Activated CD4-positive, alpha-beta T cell treated with anti-CD3 and anti-CD28 coated beads for 4 hours (primary cell): ENCODE measurements around the gene KDM4B.

Experiments used
- DNase-seq, 2 donors: peaks; one replicate each; pipeline ENCODE4 v3.0.0-alpha.2; 2020

The KDM4B gene

DNA sequence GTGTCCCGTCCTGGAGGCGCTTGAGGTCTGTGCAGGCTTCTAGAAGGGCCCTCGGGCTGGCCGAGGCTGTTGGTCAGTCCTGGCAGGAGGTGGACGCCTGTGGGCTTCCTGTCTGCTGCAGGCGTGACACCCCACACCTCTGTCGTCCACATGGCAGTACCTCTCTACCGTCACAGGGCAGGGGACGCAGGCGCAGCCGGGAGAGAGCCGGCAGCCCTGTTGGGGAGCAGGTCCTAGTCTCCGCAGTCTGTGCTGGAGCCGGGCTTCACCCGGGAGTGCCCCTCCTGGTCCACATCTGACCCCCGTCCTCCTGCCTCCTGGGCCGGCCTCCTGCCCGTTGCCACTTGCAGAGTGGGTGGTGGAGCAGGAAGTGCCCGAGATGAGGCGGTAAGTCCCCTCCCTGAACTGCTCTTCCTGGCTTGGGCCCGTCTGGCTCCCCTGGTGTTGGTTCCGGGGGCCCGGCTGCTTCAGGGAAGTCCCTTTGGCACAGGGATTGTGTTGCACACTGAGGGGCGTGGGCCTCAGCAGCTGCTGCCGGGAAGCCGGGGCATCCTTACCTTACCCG, 106.0 kb downstream of the KDM4B start:
- DNase-seq, result no peak

DNA sequence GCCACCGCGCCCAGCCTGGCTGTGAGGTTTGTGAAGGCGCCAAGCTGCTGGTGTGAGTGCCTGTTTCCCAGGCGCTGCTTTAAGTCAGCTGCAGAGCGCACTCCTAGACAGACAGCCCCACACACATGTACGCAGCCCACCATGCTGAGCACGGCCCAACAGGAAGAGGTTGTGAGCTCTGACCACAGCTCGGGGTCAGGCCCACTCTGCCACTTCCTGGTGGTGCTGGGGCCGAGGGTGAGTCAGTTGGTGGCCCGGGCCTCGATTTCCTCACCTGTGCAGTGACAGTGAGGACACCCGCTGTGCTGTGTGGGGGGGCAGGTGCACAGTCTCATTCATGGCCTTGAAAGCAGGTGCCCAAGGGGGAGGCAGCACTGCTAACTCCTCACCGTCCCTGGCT, 106.7 kb downstream of the KDM4B start:
- DNase-seq, result no peak

DNA sequence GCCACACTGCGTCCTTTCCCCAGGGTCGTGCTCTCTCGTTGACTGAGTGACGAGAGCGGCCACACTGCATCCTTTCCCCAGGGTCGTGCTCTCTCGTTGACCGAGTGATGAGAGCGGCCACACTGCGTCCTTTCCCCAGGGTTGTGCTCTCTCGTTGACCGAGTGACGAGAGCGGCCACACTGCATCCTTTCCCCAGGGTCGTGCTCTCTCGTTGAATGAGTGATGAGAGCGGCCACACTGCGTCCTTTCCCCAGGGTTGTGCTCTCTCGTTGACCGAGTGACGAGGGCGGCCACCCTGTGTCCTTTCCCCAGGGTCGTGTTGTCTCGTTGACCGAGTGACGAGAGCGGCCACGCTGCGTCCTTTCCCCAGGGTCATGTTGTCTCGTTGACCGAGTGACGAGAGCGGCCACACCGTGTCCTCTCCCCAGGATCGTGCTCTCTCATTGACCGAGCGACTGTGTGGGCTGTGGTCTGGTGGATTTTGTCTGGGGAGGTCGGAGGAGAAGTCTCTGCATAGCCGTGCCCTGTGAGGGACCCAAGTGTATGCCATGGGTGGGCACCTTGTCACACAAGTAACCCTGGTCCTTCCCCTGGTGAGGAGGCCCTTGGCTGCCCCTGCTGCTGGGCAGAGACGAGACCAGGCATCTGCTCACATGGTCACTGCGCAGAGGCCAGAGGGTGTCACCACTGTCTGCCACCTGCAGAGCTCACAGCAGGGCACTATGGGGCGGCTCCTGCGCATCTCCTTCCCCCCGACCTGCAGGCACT, 107.7 kb downstream of the KDM4B start:
- DNase-seq, result no peak

DNA sequence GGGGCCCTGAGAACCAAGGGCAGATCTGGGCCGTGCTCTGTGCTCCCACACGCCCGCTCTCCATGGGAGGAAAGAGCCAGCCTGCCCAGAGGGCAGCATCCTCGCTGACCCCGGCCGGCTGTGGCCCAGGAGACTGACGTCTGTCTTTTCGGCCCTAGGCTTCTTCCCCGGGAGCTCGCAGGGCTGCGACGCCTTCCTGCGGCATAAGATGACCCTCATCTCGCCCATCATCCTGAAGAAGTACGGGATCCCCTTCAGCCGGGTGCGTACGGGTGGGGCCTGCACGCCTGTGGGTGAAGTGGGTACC, 108.2 kb downstream of the KDM4B start:
- no peak for DNase-seq

DNA sequence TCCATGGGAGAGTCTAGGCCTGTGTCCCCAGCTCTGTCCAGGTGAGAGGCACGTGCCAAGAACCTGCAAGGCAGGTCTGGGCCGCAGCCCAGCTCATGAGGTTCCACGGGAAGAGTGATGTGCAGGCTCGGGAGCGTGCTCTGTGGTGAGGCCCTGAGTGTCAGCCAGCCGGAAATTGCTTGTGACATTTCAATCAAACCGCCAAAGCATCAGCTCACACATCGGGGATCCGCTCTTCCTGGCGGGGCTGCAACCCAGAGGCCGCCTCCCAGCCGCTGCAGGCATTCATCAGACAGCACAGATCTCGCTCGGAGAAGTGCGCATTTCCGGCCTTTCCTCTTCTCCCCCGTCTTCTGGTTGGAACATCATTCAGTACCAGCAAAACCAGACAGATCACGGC, 109.3 kb downstream of the KDM4B start:
- no peak for DNase-seq

DNA sequence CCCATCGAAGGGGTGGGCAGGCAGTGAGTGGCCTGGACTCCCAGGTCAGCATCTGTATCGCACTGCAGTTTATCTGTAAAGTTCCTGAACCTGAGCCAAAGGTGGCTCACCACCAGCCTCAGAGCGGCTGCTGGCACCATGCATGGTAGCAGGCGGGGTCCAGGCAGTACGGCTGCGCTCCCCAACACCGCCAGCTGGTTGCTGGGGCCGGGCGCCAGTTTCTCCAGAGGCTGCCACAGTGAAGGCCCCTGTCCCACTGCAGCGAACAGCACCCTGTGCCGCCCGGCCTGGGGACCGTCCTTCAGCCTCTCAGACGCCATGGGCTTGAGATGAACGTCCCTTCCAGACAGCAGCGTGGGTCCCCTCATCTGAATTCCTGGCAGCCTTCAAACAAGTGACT, 109.8 kb downstream of the KDM4B start:
- DNase-seq, result no peak

DNA sequence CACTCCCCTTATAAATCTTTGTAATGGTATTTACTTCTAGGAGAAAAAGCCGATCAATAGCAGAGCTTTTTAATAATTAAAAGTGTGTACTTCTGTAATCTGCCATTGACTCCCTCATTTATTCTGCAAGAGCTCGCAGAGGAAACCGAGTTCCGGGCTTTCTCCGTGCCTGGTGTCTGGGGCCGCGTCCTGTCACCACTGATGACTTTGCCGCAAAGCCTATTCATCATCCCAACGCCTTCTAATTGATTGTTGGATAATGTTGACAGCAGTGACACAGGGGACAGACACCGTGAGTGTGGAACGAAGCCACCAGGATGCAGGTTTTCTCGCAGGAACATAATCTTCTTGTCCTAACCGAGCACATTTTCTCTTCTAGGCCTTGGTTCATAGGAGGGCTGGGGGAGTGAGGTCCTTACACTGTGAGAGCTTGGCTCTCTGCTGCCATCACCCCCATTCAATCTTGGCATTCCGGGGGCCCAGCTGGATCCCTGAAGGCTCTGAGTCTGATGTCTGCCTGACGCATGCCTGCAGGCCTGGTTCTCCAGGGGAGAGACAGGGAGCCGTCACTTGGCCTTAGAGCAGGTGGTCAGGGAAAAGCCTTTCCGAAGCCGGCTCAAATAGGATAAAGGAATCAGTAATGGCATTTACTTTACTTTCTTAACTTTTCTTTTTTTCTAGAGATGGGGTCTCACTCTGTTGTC, 110.3 kb downstream of the KDM4B start:
- DNase-seq, result no peak

DNA sequence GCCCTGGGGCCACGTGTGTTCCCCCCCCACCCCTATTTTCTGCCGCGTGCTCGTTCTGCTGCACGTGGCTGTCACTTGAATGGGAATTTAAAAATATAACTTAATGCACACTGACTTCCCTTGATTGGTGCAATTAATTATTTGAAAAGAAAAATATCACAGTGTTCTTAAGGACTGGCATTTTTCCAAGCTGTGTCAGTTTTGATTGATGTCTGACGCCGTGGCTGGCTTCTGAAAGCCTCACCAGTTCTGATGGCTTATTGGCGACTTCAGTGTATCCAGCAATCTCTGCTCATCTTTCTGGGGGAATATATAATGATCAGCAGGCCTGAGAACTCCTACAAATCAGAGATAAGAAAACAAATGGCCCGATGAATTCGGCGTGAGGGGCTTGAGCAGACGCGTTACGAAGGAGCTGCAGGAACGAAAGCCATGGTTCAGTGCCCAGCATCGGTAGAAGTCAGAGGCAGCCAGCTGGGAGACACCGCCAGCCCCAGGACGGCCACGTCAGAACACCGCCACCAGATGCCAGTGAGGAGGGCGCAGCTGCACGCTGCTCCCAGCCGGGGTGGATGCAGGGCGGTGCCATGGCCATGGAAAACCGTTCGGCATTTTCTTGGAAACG, 111.2 kb downstream of the KDM4B start:
- DNase-seq, result no peak

DNA sequence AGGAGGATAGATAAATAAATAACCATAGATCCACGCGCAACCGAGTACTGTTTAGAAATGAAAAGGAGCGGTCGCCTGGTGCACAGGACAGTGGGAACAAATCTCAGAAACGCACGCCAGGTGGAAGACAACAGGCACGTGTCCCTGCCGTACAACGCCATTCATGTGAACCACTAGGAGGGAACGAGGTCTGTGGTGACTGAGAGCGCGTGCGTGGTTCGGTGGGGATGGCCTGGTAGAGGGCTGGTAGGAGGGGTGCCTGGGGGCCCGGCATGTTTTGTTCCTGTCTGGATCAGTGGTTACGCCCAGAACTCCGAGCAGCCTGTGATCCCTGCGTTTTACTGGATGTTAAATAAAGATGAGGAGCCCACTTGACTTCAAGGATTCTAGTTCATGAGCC, 111.9 kb downstream of the KDM4B start:
- DNase-seq, result no peak

DNA sequence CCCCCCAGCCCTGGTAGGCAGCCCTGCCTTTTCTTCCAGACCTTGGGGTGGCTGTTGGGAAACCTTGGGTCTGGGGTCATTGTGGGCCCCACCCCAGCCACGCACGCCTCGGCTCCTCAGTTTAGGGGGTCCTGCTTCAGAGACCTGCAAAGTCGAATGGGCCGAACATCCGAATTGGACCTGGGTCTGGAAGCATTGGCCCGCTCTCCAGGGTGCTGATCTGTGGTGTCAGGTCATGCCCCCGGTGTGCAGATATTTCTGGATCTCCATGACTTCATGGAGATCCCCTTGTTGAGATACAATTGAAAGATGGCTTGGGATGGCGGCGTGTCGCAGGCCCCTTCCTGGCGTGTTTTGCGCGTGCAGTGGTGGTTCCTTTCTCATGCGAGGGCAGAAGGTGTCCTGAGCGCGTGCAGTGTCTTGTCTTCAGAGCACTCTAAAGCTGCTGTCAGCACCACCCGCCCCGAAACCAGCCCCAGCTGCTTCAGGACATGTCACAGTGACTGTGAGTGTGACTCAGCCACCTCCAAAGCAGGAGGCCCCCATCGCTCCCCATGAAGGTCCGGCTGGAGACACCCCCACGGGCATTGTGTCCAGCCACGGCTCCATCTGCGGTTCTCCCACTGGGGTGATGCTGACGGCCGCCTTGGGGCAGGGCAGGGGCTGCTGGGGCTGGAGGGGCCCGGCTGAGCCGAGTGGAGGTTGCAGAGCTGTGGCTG, 112.7 kb downstream of the KDM4B start:
- DNase-seq, result no peak

DNA sequence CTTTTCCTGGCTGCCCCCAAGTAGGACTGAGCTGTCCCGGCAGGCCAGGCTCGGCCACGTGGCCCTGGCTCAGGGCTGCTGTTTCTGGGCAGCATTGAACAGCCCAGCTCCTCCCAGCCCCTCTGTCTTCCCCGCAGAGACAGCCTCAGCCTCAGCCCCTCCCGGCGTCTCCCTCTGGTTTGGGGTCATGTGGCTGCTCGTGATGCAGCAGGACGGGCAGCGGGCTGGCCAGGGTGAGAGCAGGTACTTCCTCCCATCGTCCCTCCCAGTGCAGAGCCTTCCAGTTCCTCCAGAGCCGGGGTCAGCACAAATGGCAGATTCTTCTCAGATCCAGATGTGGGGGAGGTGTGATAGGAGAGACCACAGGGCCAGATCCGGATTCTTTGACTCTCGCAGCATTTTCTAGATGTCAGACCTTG, 114.6 kb downstream of the KDM4B start:
- no peak for DNase-seq

DNA sequence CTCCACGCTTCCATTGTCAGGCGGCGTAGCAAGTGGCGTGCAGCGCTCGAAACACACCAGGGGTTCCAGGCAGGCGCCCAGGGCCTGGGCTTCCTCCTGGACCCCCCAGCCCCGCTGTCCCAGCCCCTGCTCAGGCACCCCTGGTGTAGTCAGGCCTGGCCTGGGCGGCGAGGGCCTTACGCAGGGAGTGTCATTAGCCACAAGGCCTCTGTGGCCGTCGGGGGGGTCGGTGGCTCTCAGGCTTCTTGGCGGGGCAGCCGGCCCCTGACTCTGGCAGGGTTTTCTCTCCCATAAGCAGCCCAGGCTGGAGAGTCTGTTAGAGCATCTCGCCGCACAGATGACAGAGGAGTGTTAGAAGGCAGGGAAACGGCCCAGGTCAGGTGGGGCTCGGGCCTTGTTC, 116.7 kb downstream of the KDM4B start:
- no peak for DNase-seq

DNA sequence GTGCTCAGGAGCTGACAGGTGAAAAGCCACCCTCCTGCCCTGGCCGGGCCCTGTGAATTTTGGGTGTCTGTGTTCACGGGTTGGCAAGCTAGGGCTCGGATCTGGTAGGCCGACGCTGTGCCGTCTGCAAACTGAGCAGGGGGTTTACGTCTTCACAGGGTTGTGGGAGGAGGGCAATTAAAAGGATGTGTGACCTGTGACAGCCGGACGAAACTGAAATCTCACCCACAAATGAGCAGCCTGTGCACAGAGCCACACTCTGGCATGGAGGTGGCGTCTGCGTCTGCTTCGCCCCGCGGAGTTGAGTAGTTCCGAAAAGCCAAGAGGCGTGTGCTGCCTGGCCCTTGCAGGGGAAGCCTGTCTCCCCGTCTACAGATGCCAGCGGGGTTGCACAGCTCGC, 117.3 kb downstream of the KDM4B start:
- DNase-seq, result no peak

DNA sequence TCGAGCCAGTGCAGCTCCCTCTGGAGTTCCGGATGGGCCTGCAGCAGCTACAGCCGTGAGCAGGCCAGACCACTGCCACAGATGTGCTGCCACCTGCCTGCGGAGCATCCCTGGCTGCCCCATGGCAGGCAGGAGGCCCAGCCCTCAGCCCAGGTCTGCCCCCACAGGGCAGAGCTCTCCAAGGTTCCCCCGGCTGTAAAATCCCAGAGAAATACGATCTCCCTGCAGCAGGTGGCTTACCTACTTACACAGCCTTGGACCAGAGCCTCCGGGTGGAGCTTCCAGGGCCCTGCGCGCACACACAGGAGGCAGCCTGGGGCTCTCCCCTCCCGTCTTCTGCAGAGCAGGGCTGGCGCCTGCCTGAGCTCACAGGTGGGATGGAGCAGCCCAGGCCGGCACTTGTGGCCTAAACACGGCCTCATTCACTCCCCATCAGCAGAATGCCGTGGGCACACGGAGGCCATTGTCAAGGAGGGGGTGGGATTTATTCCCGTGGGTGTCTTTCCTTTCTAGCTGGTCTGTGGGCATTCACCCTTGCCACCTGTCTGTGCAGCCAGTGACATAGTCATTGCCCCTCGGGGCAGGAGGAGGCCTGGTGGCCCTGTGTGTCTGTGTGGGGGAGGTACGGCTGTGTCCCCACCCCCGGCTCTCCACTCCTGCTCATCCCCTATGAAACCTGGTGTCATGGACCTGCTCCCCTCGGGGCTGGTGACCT, 118.0 kb downstream of the KDM4B start:
- no peak for DNase-seq

DNA sequence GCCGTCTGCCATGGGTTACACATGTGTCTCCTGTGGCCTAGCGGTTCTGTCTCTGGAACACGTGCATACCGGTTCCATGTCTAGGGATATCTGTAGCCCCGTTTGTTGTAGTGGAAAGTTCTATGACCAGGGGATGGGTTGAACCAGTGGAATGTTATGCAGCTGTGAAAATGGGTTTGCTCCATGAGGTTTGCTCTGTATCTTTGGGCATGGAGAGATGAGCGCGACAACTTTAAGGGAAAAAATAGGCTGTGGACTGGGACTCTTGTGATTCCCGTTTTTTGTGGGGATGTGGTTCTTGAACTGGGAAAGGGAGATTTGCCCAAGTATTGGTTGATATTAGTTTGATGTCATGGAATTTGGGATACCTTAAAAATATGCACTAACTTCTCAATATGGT, 120.4 kb downstream of the KDM4B start:
- DNase-seq, result no peak

DNA sequence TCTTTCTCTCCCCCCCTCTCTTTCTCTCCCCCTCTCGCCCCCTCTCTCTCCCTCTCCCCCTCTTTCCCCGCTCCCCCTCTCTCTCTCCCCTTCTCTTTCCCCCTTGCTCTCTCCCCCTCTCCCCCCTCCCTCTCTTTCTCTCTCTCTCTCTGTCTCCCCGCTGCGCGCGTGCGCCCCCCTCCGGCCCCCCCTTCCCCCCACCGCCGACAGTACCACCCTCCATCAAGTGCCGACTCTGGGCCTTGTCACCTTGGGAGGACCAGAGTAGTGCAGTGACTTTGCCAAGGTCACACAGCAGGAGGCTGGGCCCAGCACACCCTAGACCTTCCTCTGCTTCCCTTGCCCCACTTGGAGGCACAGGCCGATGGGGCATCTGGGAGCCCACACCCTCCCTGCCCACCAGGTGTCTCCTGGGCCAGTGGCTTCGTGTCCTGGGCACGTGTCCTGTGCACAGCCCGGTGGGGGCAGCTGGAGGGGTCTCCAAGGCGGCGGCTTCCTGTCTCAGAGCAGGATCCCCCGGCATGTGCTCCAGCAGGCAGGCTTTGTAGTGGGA, 121.6 kb downstream of the KDM4B start:
- DNase-seq, result no peak

DNA sequence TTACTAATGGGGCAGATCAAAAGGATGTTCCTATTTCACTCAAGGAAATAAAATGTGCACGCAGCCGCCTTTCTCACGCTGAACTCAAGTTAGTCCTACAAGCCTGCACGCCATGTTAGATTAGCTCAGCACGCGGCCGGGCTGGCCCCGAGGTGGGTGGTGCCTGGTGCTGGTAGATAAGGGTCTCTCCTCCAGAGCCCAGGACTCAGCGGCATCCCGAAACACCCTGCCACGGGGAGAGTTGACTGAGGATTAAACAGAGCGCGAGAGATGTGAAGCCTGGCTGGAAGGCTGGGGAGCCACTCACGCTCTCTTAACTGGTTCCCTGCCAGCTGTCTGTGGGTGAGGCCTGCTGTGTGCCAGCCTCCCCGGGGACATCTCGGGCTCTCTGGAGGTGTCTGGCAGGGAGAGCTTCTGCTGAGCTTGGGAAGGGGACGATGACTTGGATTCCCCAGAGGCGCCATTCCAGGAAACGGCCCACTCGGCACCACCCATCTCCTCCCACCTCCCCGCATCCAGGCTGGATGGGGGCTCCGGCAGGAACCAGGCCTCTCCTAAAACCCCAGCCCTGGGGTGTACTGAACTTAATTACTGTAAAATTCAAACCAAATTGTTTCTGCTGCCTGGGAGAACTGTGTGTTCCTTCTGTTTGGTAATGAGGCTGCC, 122.2 kb downstream of the KDM4B start:
- no peak for DNase-seq

DNA sequence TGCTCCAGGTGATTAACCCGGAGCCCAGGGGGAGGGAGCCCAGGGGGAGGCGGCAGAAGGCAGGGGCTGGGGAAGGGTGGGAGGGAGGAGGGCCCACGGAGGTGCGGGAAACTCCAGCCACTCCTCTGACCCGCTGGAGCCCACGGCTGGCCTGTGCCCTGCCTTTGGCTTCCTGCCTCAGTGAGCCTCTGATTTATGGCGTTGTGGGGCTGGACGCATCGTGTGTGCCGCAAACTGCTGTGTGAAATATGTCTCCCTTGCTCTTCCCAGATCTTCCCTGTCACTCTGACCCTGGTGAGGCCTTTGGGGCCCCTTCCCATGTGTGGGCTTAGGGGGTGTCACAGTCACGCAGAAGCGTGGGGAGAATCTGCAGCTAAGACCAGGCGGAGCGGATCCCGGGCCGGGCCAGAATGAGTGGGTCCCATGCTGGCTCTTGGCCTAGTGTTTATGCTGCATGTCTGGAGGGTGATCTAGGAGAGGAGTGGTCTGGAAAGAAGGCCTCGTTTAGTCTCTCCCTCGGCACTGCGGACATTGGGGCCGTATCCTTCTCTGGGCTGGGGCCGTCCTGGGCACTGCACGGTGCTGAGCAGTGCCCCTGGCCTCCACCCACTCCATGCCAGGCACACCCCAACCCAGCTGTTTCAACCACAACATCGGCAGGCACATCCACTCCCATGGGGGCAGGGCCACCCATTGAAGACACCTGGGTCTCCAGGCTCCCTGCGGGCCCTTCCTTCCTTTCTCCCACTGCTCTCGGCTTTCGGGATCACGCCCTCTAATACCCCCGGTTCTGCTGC, 123.0 kb downstream of the KDM4B start:
- no peak for DNase-seq

DNA sequence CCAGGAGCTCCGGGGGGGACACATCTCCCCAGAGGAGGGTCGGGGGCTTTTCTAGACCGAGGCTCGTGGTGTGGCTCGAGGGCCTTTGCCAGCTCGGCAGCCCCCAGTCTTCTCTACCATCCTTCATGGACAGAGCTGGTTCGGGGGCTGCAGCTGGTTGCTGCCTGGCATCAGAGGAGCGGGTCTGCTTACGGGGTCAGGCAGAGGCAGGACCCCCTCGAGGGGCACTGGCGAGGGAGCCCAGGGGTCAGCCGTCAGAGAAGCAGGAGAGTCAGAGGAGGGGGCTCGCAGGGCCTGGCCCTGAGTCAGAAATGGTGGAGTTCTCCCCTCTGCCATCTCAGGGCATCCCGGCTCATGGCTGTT, 123.5 kb downstream of the KDM4B start:
- no peak for DNase-seq

DNA sequence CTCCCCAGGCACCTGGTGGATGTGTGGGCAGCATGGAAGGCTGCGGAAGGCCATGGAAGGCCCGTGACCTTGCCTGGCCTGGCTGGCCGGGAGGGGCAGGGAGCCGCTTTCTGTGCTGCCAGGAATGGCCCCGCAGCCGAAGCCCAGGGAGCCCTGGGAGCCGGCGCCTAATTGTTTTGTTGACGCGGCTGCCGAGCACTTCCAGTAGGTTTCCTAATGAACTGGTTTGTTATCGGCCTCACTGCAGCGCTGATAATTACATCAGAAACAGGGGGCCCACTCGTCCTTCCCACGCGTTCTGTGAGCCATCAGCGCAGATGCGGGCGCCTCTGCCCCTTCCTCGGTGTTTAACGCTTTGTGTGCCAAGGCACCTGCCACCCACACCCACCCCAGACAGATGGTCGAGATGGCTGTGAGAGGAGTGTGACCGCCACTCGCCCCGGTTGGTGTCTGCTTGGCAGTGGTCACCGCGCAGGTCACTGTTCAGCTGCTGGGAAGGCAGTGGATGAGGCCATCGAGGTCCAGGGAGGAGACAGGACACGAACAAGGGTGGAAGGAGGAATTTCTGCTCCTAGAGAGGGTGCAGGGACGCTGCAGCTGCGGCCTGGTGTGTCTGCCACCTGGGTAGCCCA, 124.5 kb downstream of the KDM4B start:
- DNase-seq, result no peak
